AG09319 (cell line): Measurements from ENCODE around the gene ATG9A.

Source experiments
- DNase-seq: peaks from one replicate; pipeline ENCODE4 v3.0.0-alpha.2; 2010; ENCODE audit warnings: low read depth; ENCODE audit errors: extremely low read depth
- TF ChIP-seq, protein P1 (sequence below): IDR thresholded peaks from 2 replicates; pipeline ENCODE4 v1.5.1; 2011; ENCODE audit warnings: low read depth, mild to moderate bottlenecking, inconsistent platforms, low read length, moderate library complexity

The ATG9A gene

GRCh38 chr2:219172231-219173154 is 56.9 kb downstream of the ATG9A start:
- TF ChIP-seq, protein P1, sequence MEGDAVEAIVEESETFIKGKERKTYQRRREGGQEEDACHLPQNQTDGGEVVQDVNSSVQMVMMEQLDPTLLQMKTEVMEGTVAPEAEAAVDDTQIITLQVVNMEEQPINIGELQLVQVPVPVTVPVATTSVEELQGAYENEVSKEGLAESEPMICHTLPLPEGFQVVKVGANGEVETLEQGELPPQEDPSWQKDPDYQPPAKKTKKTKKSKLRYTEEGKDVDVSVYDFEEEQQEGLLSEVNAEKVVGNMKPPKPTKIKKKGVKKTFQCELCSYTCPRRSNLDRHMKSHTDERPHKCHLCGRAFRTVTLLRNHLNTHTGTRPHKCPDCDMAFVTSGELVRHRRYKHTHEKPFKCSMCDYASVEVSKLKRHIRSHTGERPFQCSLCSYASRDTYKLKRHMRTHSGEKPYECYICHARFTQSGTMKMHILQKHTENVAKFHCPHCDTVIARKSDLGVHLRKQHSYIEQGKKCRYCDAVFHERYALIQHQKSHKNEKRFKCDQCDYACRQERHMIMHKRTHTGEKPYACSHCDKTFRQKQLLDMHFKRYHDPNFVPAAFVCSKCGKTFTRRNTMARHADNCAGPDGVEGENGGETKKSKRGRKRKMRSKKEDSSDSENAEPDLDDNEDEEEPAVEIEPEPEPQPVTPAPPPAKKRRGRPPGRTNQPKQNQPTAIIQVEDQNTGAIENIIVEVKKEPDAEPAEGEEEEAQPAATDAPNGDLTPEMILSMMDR = no peak
- no peak for DNase-seq

GRCh38 chr2:219171231-219171651 is 58.2 kb downstream of the ATG9A start:
- TF ChIP-seq, protein P1 = peak; percentile 69
- peak; percentile 63 for DNase-seq

- TF ChIP-seq, protein P1 = no peak
Measured at GRCh38 chr2:219169930-219170654, 59.3 kb downstream of the ATG9A start, which contains the start of gene SLC23A3. Gene SLC23A3, minus strand, starts transcription at chr2:219170029. Its CDS starts 45 bp downstream, at chr2:219169984.

More at GRCh38 chr2:219169930-219170654, 59.3 kb downstream of the ATG9A start, which contains the start of gene SLC23A3:
- no peak for DNase-seq
